GM23338 (cell line): ENCODE results near the gene PHGDH. TPM values are rescaled to one million over a fixed set of nuclear protein-coding genes. Genes with fewer than 3 reads are reported as not detected.

Experiments
- ATAC-seq: fragments of 200-7000 bp; cut with Tn5 transposase; 3 replicates; pipeline ENCODE4 v1.9.1; 2020
- DNase-seq: peaks from one replicate; pipeline ENCODE4 v3.0.0-alpha.2; 2015; ENCODE audit warnings: low spot score
- H2AFZ ChIP-seq: fragments of 200-600 bp; sonication (generic); 2 replicates; pipeline ENCODE4 v1.8.0; 2016; ENCODE audit warnings: antibody characterized with exemption, mild to moderate bottlenecking, moderate library complexity
- H3F3A ChIP-seq: fragments of 200-600 bp; sonication (generic); replicated peaks from 2 replicates; pipeline ENCODE4 v1.8.0; 2017; ENCODE audit warnings: antibody characterized with exemption, mixed run types, low read depth
- H3K27ac ChIP-seq: fragments of 200-600 bp; sonication (generic); 2 replicates; pipeline ENCODE4 v1.6.1; 2016; ENCODE audit warnings: low read depth
- H3K27me3 ChIP-seq: fragments of 200-600 bp; sonication (generic); 2 replicates; pipeline ENCODE4 v1.8.0; 2016; ENCODE audit warnings: mild to moderate bottlenecking, mixed run types, moderate library complexity; ENCODE audit not compliant: insufficient read depth
- H3K36me3 ChIP-seq: fragments of 200-600 bp; sonication (generic); 2 replicates; pipeline ENCODE4 v1.8.0; 2016; ENCODE audit warnings: mild to moderate bottlenecking; ENCODE audit not compliant: insufficient read depth
- H3K4me1 ChIP-seq: fragments of 200-600 bp; sonication (generic); 2 replicates; pipeline ENCODE4 v1.8.0; 2016; ENCODE audit warnings: mild to moderate bottlenecking, moderate library complexity; ENCODE audit not compliant: insufficient read depth
- H3K4me2 ChIP-seq: fragments of 200-600 bp; sonication (generic); 2 replicates; pipeline ENCODE4 v1.7.1; 2017; ENCODE audit warnings: mixed run types
- H3K4me3 ChIP-seq: fragments of 200-600 bp; sonication (generic); 2 replicates; pipeline ENCODE4 v1.6.1; 2016; ENCODE audit warnings: mixed run types
- H3K79me2 ChIP-seq: fragments of 200-600 bp; sonication (generic); replicated peaks from 2 replicates; pipeline ENCODE4 v1.8.0; 2017; ENCODE audit warnings: mild to moderate bottlenecking; ENCODE audit not compliant: insufficient read depth
- H3K9me2 ChIP-seq: fragments of 200-600 bp; sonication (generic); 2 replicates; pipeline ENCODE4 v1.8.0; 2017; ENCODE audit not compliant: insufficient read depth
- H4K20me1 ChIP-seq: fragments of 200-600 bp; sonication (generic); replicated peaks from 2 replicates; pipeline ENCODE4 v1.8.0; 2017; ENCODE audit warnings: mild to moderate bottlenecking; ENCODE audit not compliant: insufficient read depth
- H3K27ac Mint-ChIP-seq: 2 replicates; pipeline ENCODE4 v1.8.0; 2020; ENCODE audit warnings: inconsistent platforms, mild to moderate bottlenecking, moderate library complexity, mixed read lengths
- H3K27me3 Mint-ChIP-seq: 3 replicates; pipeline ENCODE4 v1.8.0; 2022; ENCODE audit warnings: low read depth, mild to moderate bottlenecking, moderate library complexity, mixed read lengths, inconsistent platforms; ENCODE audit not compliant: insufficient read depth, poor library complexity
- H3K36me3 Mint-ChIP-seq: 3 replicates; pipeline ENCODE4 v1.8.0; 2021; ENCODE audit warnings: low read depth, mild to moderate bottlenecking, inconsistent platforms, moderate library complexity, mixed read lengths
- H3K4me1 Mint-ChIP-seq: 3 replicates; pipeline ENCODE4 v1.8.0; 2020; ENCODE audit warnings: mild to moderate bottlenecking, inconsistent platforms, mixed read lengths
- H3K4me3 Mint-ChIP-seq: 3 replicates; pipeline ENCODE4 v1.8.0; 2021; ENCODE audit warnings: moderate library complexity, mild to moderate bottlenecking, inconsistent platforms, mixed read lengths
- H3K9me3 Mint-ChIP-seq: 3 replicates; pipeline ENCODE4 v1.8.0; 2020; ENCODE audit warnings: moderate library complexity, mild to moderate bottlenecking, inconsistent platforms, mixed read lengths
- CREB1 ChIP-seq: fragments of 250-450 bp; sonication (Bioruptor Pico); IDR thresholded peaks from 2 replicates; pipeline ENCODE4 v1.5.0; 2020; ENCODE audit warnings: low read depth, mild to moderate bottlenecking, moderate library complexity
- ETS1 ChIP-seq: IDR thresholded peaks from 2 replicates; pipeline ENCODE4 v1.6.1; 2016; ENCODE audit warnings: antibody characterized with exemption
- EZH2 ChIP-seq: fragments of 200-600 bp; sonication (generic); IDR thresholded peaks from one replicate; pipeline ENCODE4 v1.8.0; 2017; ENCODE audit warnings: antibody characterized with exemption, mild to moderate bottlenecking, low read depth; ENCODE audit not compliant: unreplicated experiment
- POLR2AphosphoS5 ChIP-seq: IDR thresholded peaks from 2 replicates; pipeline ENCODE4 v1.6.1; 2016; ENCODE audit warnings: antibody characterized with exemption, low read depth
- REST ChIP-seq: IDR thresholded peaks from one replicate; pipeline ENCODE4 v1.6.1; 2018; ENCODE audit warnings: antibody characterized with exemption; ENCODE audit not compliant: unreplicated experiment
- ZNF114 ChIP-seq: fragments of 250-450 bp; sonication (Bioruptor Pico); IDR thresholded peaks from 2 replicates; pipeline ENCODE4 v1.5.0; 2020; ENCODE audit warnings: mild to moderate bottlenecking, moderate library complexity
- polyA plus RNA-seq: library from polyadenylated mRNA; unstranded; fragments of >200 nt; fragmentation: Nextera tagmentation; extraction: Ambion mirVana; gene quantifications from 2 replicates; pipeline ENCODE4 v1.2.1, GENCODE V29; 2016
- total RNA-seq: library from RNA; depleted of rRNA; stranded (reverse); fragments of >200 nt; shearing (Covaris generic); gene quantifications from 2 replicates; pipeline ENCODE4 v1.2.3, GENCODE V29; 2014
- TF ChIP-seq, protein P1 (sequence below): fragments of 250-450 bp; sonication (Bioruptor Pico); IDR thresholded peaks from 2 replicates; pipeline ENCODE4 v1.5.0; 2020; ENCODE audit warnings: mild to moderate bottlenecking, moderate library complexity

The PHGDH gene
- total and polyA plus RNA-seq, 2 experiments from 2014 or later, result 612 to 885 TPM

DNA sequence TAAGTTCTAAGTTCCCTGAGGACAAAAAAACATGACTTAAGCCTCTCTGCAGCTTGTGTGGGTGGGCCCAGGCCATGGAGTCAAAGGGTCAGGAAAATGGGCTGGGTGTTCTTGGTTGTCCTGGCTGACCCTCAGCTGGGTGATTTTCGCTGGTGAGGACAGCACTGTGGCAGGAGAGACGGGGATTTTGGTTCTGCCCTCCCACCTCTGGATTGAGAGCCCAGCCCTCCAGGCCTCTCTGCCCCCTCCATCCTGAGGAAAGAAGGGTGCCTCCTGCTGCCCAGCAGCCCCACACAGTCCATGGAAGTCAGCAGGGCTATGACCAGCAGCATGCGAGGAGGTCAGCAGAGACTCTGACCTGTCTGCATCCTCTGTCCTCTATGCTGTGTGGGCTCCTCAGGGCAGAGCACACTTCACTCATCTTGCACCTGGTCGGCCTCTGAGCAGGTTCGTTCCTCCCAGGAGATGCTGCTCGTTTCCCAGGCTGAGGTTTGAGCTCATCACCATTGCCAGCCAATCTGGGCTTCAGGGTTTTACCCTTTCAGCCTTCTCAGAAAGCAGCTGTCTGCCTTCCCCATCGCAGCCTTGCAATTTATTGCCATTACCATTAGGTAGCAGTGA is 26.5 kb downstream of the PHGDH start:
- TF ChIP-seq EZH2, result no peak
- 0 out of 2 replicates have a peak, but pooled peaks have one; percentile 18 for TF ChIP-seq POLR2AphosphoS5
- peaks cover 45% of the 10 kb centered on the region for H3F3A ChIP-seq
- H2AFZ ChIP-seq, result no peak overlapping the region
- H3K36me3 ChIP-seq, result peaks cover 66% of the 10 kb centered on the region
- Mint-ChIP-seq H3K27me3 (peaks cover 15% of the 10 kb centered on the region), H3K27ac (no peak overlapping the region; the same call in 1 of the 2 replicates), H3K36me3 (peaks cover 99% of the 10 kb centered on the region), H3K4me1 (peaks cover 5% of the 10 kb centered on the region; the same call in 2 of the 3 replicates), H3K4me3 (no peak overlapping the region), H3K9me3 (no peaks in the 10 kb centered on the region)
- H3K4me3 ChIP-seq, result no peak overlapping the region
- DNase-seq (no peak), ATAC-seq (no peak)
- no peaks in the 10 kb centered on the region for H3K9me2 ChIP-seq
- H3K4me2 ChIP-seq, result no peak overlapping the region
- peaks cover 8% of the 10 kb centered on the region; the same call in 1 of the 2 replicates for H3K79me2 ChIP-seq
- H4K20me1 ChIP-seq, result peaks cover 48% of the 10 kb centered on the region
- no peaks in the 10 kb centered on the region for H3K27me3 ChIP-seq
- H3K4me1 ChIP-seq, result no peaks in the 10 kb centered on the region
- 0 out of 2 replicates have a peak overlapping the region, but pooled peaks have one; percentile 39 for H3K27ac ChIP-seq

- H3K79me2 ChIP-seq, result peaks cover 2% of the 10 kb centered on the region; the same call in 1 of the 2 replicates
- peaks cover 58% of the 10 kb centered on the region for H3K36me3 ChIP-seq
- H3F3A ChIP-seq, result peaks cover 51% of the 10 kb centered on the region
- no peaks in the 10 kb centered on the region for H3K9me2 ChIP-seq
- no peak overlapping the region for H3K4me2 ChIP-seq
- no peak overlapping the region for H3K4me3 Mint-ChIP-seq
- no peaks in the 10 kb centered on the region for H3K27me3 ChIP-seq
- H3K4me1 Mint-ChIP-seq, result peaks cover 11% of the 10 kb centered on the region
- no peaks in the 10 kb centered on the region for H3K4me1 ChIP-seq
- no peaks in the 10 kb centered on the region for H3K9me3 Mint-ChIP-seq
- DNase-seq, result no peak
- peaks cover 40% of the 10 kb centered on the region for H4K20me1 ChIP-seq
- TF ChIP-seq ZNF114 (CRISPR knock-in tag) (no peak), EZH2 (no peak), CREB1 (no peak), REST (no peak), ETS1 (no peak)
- TF ChIP-seq, protein P1, sequence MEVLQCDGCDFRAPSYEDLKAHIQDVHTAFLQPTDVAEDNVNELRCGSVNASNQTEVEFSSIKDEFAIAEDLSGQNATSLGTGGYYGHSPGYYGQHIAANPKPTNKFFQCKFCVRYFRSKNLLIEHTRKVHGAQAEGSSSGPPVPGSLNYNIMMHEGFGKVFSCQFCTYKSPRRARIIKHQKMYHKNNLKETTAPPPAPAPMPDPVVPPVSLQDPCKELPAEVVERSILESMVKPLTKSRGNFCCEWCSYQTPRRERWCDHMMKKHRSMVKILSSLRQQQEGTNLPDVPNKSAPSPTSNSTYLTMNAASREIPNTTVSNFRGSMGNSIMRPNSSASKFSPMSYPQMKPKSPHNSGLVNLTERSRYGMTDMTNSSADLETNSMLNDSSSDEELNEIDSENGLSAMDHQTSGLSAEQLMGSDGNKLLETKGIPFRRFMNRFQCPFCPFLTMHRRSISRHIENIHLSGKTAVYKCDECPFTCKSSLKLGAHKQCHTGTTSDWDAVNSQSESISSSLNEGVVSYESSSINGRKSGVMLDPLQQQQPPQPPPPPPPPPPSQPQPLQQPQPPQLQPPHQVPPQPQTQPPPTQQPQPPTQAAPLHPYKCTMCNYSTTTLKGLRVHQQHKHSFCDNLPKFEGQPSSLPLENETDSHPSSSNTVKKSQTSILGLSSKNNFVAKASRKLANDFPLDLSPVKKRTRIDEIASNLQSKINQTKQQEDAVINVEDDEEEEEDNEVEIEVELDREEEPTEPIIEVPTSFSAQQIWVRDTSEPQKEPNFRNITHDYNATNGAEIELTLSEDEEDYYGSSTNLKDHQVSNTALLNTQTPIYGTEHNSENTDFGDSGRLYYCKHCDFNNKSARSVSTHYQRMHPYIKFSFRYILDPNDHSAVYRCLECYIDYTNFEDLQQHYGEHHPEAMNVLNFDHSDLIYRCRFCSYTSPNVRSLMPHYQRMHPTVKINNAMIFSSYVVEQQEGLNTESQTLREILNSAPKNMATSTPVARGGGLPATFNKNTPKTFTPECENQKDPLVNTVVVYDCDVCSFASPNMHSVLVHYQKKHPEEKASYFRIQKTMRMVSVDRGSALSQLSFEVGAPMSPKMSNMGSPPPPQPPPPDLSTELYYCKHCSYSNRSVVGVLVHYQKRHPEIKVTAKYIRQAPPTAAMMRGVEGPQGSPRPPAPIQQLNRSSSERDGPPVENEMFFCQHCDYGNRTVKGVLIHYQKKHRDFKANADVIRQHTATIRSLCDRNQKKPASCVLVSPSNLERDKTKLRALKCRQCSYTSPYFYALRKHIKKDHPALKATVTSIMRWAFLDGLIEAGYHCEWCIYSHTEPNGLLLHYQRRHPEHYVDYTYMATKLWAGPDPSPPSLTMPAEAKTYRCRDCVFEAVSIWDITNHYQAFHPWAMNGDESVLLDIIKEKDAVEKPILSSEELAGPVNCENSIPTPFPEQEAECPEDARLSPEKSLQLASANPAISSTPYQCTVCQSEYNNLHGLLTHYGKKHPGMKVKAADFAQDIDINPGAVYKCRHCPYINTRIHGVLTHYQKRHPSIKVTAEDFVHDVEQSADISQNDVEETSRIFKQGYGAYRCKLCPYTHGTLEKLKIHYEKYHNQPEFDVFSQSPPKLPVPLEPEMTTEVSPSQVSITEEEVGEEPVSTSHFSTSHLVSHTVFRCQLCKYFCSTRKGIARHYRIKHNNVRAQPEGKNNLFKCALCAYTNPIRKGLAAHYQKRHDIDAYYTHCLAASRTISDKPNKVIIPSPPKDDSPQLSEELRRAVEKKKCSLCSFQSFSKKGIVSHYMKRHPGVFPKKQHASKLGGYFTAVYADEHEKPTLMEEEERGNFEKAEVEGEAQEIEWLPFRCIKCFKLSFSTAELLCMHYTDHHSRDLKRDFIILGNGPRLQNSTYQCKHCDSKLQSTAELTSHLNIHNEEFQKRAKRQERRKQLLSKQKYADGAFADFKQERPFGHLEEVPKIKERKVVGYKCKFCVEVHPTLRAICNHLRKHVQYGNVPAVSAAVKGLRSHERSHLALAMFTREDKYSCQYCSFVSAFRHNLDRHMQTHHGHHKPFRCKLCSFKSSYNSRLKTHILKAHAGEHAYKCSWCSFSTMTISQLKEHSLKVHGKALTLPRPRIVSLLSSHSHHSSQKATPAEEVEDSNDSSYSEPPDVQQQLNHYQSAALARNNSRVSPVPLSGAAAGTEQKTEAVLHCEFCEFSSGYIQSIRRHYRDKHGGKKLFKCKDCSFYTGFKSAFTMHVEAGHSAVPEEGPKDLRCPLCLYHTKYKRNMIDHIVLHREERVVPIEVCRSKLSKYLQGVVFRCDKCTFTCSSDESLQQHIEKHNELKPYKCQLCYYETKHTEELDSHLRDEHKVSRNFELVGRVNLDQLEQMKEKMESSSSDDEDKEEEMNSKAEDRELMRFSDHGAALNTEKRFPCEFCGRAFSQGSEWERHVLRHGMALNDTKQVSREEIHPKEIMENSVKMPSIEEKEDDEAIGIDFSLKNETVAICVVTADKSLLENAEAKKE (CRISPR knock-in tag), result no peak
- ATAC-seq, result no peak
- H3K36me3 Mint-ChIP-seq, result peaks cover 97% of the 10 kb centered on the region
- H3K27me3 Mint-ChIP-seq, result peaks cover 20% of the 10 kb centered on the region
- no peak overlapping the region for H3K27ac Mint-ChIP-seq
- no peak overlapping the region for H3K4me3 ChIP-seq
- H3K27ac ChIP-seq, result 0 out of 2 replicates have a peak overlapping the region, but pooled peaks have one; percentile 57
- H2AFZ ChIP-seq, result no peak overlapping the region
These were observed 27.4 kb downstream of the PHGDH start for GRCh38 chr1:119739150-119739549.
